ENCODE measurements around the gene HNRNPC.
"Not testable (repeated sequence)": the region's sequence is repeated elsewhere in the genome, so short reads cannot be mapped to it uniquely, and the experiment has no call there.

Gene HNRNPC

GRCh38 chr14:21244544-21244943, 24.7 kb downstream of the HNRNPC start:
- no peak for DNase-seq (ENCODE audit: low read depth)

- no peak for DNase-seq (ENCODE audit: low read depth)
Measured at GRCh38 chr14:21241218-21241819, 27.9 kb downstream of the HNRNPC start.

- DNase-seq (ENCODE audit: low read depth) = no peak
Measured at GRCh38 chr14:21240417-21240816, 28.8 kb downstream of the HNRNPC start.

- DNase-seq (ENCODE audit: low read depth) = no peak
Measured at GRCh38 chr14:21238823-21239518, 30.3 kb downstream of the HNRNPC start.

GRCh38 chr14:21236948-21237797, 32.1 kb downstream of the HNRNPC start:
- DNase-seq (ENCODE audit: low read depth) = no peak

- DNase-seq (ENCODE audit: low read depth) = no peak
Measured at GRCh38 chr14:21234112-21234511, 35.1 kb downstream of the HNRNPC start.

- no peak for DNase-seq (ENCODE audit: low read depth)
Measured at GRCh38 chr14:21233457-21234076, 35.7 kb downstream of the HNRNPC start.

GRCh38 chr14:21231020-21231652, 38.1 kb downstream of the HNRNPC start:
- no peak for DNase-seq (ENCODE audit: low read depth)

- no peak for DNase-seq (ENCODE audit: low read depth)
Measured at GRCh38 chr14:21229821-21230220, 39.4 kb downstream of the HNRNPC start.

- no peak for DNase-seq (ENCODE audit: low read depth)
Measured at GRCh38 chr14:21227981-21228380, 41.3 kb downstream of the HNRNPC start.

GRCh38 chr14:21227150-21227549, 42.1 kb downstream of the HNRNPC start:
- DNase-seq (ENCODE audit: low read depth) = no peak

- DNase-seq (ENCODE audit: low read depth) = no peak
Measured at GRCh38 chr14:21226467-21226866, 42.8 kb downstream of the HNRNPC start.

- not testable (repeated sequence) for DNase-seq (ENCODE audit: low read depth)
Measured at GRCh38 chr14:21225164-21225563, 44.1 kb downstream of the HNRNPC start.

- DNase-seq (ENCODE audit: low read depth) = no peak
Measured at GRCh38 chr14:21220874-21221477, 48.3 kb downstream of the HNRNPC start.

GRCh38 chr14:21219561-21220111, 49.6 kb downstream of the HNRNPC start:
- DNase-seq (ENCODE audit: low read depth) = no peak

- no peak for DNase-seq (ENCODE audit: low read depth)
Measured at GRCh38 chr14:21219120-21219519, 50.1 kb downstream of the HNRNPC start.

GRCh38 chr14:21215879-21216251, 53.4 kb downstream of the HNRNPC start:
- DNase-seq (ENCODE audit: low read depth) = no peak

GRCh38 chr14:21215130-21215878, 53.9 kb downstream of the HNRNPC start:
- no peak for DNase-seq (ENCODE audit: low read depth)

GRCh38 chr14:21213652-21214051, 55.6 kb downstream of the HNRNPC start:
- no peak for DNase-seq (ENCODE audit: low read depth)

GRCh38 chr14:21212824-21213223, 56.4 kb downstream of the HNRNPC start:
- not testable (repeated sequence) for DNase-seq (ENCODE audit: low read depth)

- DNase-seq (ENCODE audit: low read depth) = no peak
Measured at GRCh38 chr14:21211509-21211908, 57.7 kb downstream of the HNRNPC start.

Data from stimulated activated CD8-positive, alpha-beta memory T cell treated with anti-CD3 and anti-CD28 coated beads, Interleukin-7, amount 100 ng/mL, for 24 hours (primary cell).